NCI-H2107 (cell line): Measurements from ENCODE around the gene SPARCL1.
"Not testable (repeated sequence)": the region's sequence is repeated elsewhere in the genome, so short reads cannot be mapped to it uniquely, and the experiment has no call there.

Experiments
- DNase-seq: peaks from one replicate; lab custom pipeline; 2025; lab: John Stamatoyannopoulos, UW

The SPARCL1 gene

DNA sequence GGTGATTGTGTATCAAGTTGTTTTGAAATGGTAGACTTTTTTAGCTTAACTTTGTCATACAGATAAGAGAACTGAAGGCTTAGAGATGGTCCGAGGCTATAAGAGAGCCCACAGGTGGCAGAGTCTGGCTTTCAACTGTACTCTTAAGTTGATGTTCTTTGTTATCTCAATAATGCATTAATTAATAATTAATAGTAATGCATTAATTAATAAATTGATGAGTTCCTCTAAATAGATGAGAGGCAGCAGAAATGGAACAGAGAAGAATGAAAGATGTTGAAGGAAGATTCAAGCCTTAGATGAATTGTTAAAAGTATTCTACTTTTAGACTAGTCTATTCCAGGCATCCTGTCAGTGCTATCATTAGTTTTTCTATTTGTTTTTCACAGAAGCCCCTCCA is 84.4 kb downstream of the SPARCL1 start:
- DNase-seq = no peak

GRCh38 chr4:87442889-87443288 is 86.3 kb downstream of the SPARCL1 start:
- no peak for DNase-seq

DNA sequence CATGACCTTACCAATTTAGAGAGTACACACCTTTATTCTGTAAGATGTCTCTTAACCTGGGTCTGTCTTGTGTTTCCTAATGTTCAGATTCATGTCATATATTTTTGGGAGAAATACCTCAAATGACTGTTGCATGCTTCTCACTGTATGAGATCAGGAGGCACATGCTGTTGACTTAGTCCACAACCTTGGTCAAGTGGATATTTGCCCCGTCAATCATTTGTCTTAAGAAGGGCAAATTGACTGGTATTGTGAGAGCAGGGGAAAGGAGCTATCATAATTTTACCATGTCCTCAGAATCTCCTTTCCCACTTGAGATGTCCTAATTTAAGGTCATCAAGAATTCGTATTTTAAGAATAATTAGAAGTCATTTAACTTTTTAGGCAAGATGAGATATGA is 95.8 kb downstream of the SPARCL1 start:
- DNase-seq = no peak

GRCh38 chr4:87430038-87430437 is 99.1 kb downstream of the SPARCL1 start:
- DNase-seq = no peak

DNA sequence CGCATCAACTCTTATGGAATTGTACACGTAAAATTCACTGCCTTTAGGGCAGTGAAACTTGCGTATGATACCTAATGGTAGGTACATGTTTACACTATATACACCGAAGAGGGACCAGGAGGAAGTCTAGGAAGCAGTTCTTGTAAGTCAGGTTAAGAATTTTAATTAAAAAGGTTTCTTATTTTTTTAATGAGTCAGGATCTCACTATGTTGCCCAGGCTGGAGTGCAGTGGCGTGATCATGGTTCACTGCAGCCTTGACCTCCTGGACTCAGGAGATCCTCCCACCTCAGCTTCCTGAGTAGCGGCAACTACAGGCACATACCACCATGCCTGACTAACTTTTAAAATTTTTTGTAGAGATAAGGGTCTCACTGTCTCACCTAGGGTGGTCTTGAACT is 100.2 kb downstream of the SPARCL1 start:
- DNase-seq = no peak

- no peak for DNase-seq
These were observed 101.7 kb downstream of the SPARCL1 start for GRCh38 chr4:87427518-87427868.

DNA sequence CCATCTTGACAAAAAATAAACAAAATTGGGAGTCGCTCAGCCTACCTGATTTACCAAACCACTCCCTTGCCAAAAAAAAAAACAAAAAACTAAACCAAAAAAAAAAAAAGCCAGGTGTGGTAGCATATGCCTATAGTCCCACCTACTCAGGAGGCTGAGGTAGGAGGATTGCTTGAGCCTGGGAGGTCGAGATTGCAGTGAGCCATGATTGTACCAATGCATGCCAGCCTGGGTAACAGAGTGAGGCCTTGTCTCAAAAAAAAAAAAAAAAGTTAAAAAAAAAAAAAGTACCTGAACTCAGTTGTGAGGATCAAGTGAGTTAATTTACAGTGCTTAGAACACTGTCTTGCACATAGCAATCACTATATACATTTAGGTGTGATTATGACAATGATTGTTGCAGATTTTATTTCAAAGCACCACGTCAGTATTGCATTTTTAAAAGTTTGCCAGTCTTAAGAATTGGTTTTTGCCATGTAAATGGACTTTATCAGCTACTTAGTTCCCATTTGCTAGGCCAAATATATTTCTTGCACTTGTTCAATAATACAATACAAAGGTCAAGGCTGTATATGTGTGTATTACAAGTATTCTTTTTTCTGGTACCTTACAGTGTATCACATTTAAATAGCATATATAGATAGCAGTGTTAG is 102.2 kb downstream of the SPARCL1 start:
- no peak for DNase-seq

GRCh38 chr4:87425711-87426110 is 103.5 kb downstream of the SPARCL1 start:
- no peak for DNase-seq

DNA sequence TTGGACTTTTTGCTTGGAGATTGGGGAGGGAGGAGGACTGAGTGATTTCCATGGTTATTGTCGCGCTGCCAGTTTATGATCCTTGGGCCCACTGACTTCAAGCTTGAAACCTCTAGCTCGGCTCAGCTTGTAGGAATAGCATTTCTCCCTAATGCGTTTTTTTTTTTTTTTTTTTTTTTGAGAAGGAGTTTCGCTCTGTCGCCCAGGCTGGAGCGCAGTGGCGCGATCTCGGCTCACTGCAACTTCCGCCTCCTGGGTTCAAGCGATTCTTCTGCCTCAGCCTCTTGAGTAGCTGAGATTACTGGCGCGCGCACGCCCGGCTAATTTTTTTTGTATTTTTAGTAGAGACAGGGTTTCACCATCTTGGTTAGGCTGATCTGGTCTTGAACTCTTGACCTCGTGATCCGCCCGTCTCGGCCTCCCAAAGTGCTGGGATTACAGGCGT is 105.1 kb downstream of the SPARCL1 start:
- DNase-seq = not testable (repeated sequence)
